DOHH2 (cell line): ENCODE data around the gene MDFIC2.

Experiments used
- H3F3A ChIP-seq: fragments of 200-600 bp; sonication (generic), shearing (Covaris generic); 2 replicates; pipeline ENCODE4 v1.6.0; 2016; ENCODE audit warnings: antibody characterized with exemption, mild to moderate bottlenecking; ENCODE audit not compliant: control insufficient read depth, insufficient read depth
- H3K27ac ChIP-seq: fragments of 200-600 bp; sonication (generic); 2 replicates; pipeline ENCODE4 v1.5.1; 2014; ENCODE audit warnings: low read depth, mild to moderate bottlenecking, low read length, moderate library complexity
- H3K27me3 ChIP-seq: fragments of 200-600 bp; sonication (generic); 2 replicates; pipeline ENCODE4 v1.6.1; 2014; ENCODE audit warnings: mild to moderate bottlenecking, low read length, mixed read lengths; ENCODE audit not compliant: control insufficient read depth
- H3K36me3 ChIP-seq: fragments of 200-600 bp; sonication (generic); 2 replicates; pipeline ENCODE4 v1.6.1; 2014; ENCODE audit warnings: mild to moderate bottlenecking, low read length, moderate library complexity, mixed read lengths; ENCODE audit not compliant: control insufficient read depth
- H3K4me1 ChIP-seq: fragments of 200-600 bp; sonication (generic); 2 replicates; pipeline ENCODE4 v1.6.1; 2014; ENCODE audit warnings: mild to moderate bottlenecking, low read length, mixed read lengths; ENCODE audit not compliant: control insufficient read depth
- H3K4me2 ChIP-seq: fragments of 200-600 bp; sonication (generic); 2 replicates; pipeline ENCODE4 v1.6.0; 2014; ENCODE audit warnings: mild to moderate bottlenecking, low read length, moderate library complexity
- H3K4me3 ChIP-seq: fragments of 200-600 bp; sonication (generic); 2 replicates; pipeline ENCODE4 v1.5.1; 2014; ENCODE audit warnings: mild to moderate bottlenecking, low read length, mixed read lengths
- H3K79me2 ChIP-seq: fragments of 200-600 bp; sonication (generic); 2 replicates; pipeline ENCODE4 v1.6.1; 2014; ENCODE audit warnings: mild to moderate bottlenecking, low read length, mixed read lengths; ENCODE audit not compliant: control insufficient read depth
- H3K9me2 ChIP-seq: fragments of 200-600 bp; sonication (generic); replicated peaks from 2 replicates; pipeline ENCODE4 v1.6.1; 2014; ENCODE audit warnings: mild to moderate bottlenecking, low read length, mixed read lengths; ENCODE audit not compliant: control insufficient read depth
- H3K9me3 ChIP-seq: fragments of 200-600 bp; sonication (generic); 2 replicates; pipeline ENCODE4 v1.6.1; 2014; ENCODE audit warnings: antibody characterized with exemption, low read length, mixed read lengths; ENCODE audit not compliant: control insufficient read depth, insufficient read depth
- H4K20me1 ChIP-seq: fragments of 200-600 bp; sonication (generic); 2 replicates; pipeline ENCODE4 v1.6.0; 2014; ENCODE audit warnings: low read depth, mild to moderate bottlenecking, antibody characterized with exemption, low read length, moderate library complexity; ENCODE audit not compliant: control insufficient read depth, insufficient read depth
- CTCF ChIP-seq: fragments of 200-600 bp; sonication (generic); IDR thresholded peaks from one replicate; pipeline ENCODE4 v1.5.1; 2014; ENCODE audit warnings: antibody characterized with exemption, mild to moderate bottlenecking, low read depth, low read length; ENCODE audit not compliant: poor library complexity, severe bottlenecking
- EZH2phosphoT487 ChIP-seq: fragments of 200-600 bp; sonication (generic); IDR thresholded peaks from 2 replicates; pipeline ENCODE4 v1.6.1; 2017; ENCODE audit warnings: borderline replicate concordance, mild to moderate bottlenecking, antibody characterized with exemption, low read length, moderate library complexity, mixed read lengths

The MDFIC2 gene

GRCh38 chr3:70248856-70249255, 63.6 kb downstream of the MDFIC2 start:
- no peaks in the 10 kb centered on the region for H3K27me3 ChIP-seq
- H4K20me1 ChIP-seq: no peaks in the 10 kb centered on the region
- no peak overlapping the region for H3K4me3 ChIP-seq
- H3K4me1 ChIP-seq: no peaks in the 10 kb centered on the region
- H3K36me3 ChIP-seq: no peaks in the 10 kb centered on the region
- H3K79me2 ChIP-seq: no peaks in the 10 kb centered on the region
- H3F3A ChIP-seq: no peaks in the 10 kb centered on the region
- H3K27ac ChIP-seq: no peak overlapping the region
- TF ChIP-seq EZH2phosphoT487: no peak
- no peak for TF ChIP-seq CTCF
- H3K4me2 ChIP-seq: no peak overlapping the region
- no peaks in the 10 kb centered on the region for H3K9me3 ChIP-seq
- no peaks in the 10 kb centered on the region for H3K9me2 ChIP-seq

GRCh38 chr3:70247955-70248354, 64.5 kb downstream of the MDFIC2 start:
- Histone ChIP-seq H4K20me1 (no peaks in the 10 kb centered on the region), H3F3A (no peaks in the 10 kb centered on the region), H3K4me1 (no peaks in the 10 kb centered on the region), H3K79me2 (no peaks in the 10 kb centered on the region), H3K4me2 (no peak overlapping the region), H3K9me3 (no peaks in the 10 kb centered on the region), H3K27me3 (no peaks in the 10 kb centered on the region), H3K4me3 (no peak overlapping the region), H3K9me2 (no peaks in the 10 kb centered on the region), H3K27ac (no peak overlapping the region), H3K36me3 (no peaks in the 10 kb centered on the region)
- no peak for TF ChIP-seq EZH2phosphoT487
- TF ChIP-seq CTCF: no peak

- H4K20me1 ChIP-seq: no peaks in the 10 kb centered on the region
- no peaks in the 10 kb centered on the region for H3K79me2 ChIP-seq
- no peaks in the 10 kb centered on the region for H3K9me3 ChIP-seq
- no peaks in the 10 kb centered on the region for H3K9me2 ChIP-seq
- no peaks in the 10 kb centered on the region for H3F3A ChIP-seq
- no peak overlapping the region for H3K4me3 ChIP-seq
- no peaks in the 10 kb centered on the region for H3K36me3 ChIP-seq
- no peak overlapping the region for H3K4me2 ChIP-seq
- H3K27ac ChIP-seq: no peak overlapping the region
- H3K27me3 ChIP-seq: no peaks in the 10 kb centered on the region
- TF ChIP-seq CTCF: no peak
- no peak for TF ChIP-seq EZH2phosphoT487
- no peaks in the 10 kb centered on the region for H3K4me1 ChIP-seq
These were observed 66.5 kb downstream of the MDFIC2 start for GRCh38 chr3:70245746-70246525.
